HFFc6 (cell line): Measurements from ENCODE around the gene PROS1. TPM values are rescaled to one million over a fixed set of nuclear protein-coding genes. Genes with fewer than 3 reads are reported as not detected.

Experiments used
- DNase-seq: peaks from one replicate; pipeline ENCODE4 v3.0.0-alpha.2; 2018
- H3K27ac Mint-ChIP-seq: 2 replicates; pipeline ENCODE4 v1.8.0; 2020; ENCODE audit warnings: mild to moderate bottlenecking, mixed read lengths
- H3K27me3 Mint-ChIP-seq: 2 replicates; pipeline ENCODE4 v1.8.0; 2021; ENCODE audit warnings: mild to moderate bottlenecking, moderate library complexity, mixed read lengths; ENCODE audit not compliant: insufficient read depth
- H3K36me3 Mint-ChIP-seq: 2 replicates; pipeline ENCODE4 v1.8.0; 2021; ENCODE audit warnings: low read depth, mixed read lengths
- H3K4me1 Mint-ChIP-seq: 2 replicates; pipeline ENCODE4 v1.8.0; 2020; ENCODE audit warnings: low read depth, mixed read lengths
- H3K4me3 Mint-ChIP-seq: 2 replicates; pipeline ENCODE4 v1.8.0; 2020; ENCODE audit warnings: mild to moderate bottlenecking, moderate library complexity, mixed read lengths
- H3K9me3 Mint-ChIP-seq: 2 replicates; pipeline ENCODE4 v1.8.0; 2020; ENCODE audit warnings: mild to moderate bottlenecking, mixed read lengths
- total RNA-seq, 6 experiments: library from RNA; stranded (reverse); fragmentation: NEBNext Ultra II Directional; extraction: Animal tissue kit (Norgen Biotek cat#: 25700); gene quantifications; 2 replicates in 1 of 6; 3 replicates in 5 of 6; pipeline ENCODE4 v1.2.3, GENCODE V29; 2021
- TF ChIP-seq, protein P1 (sequence below): fragments of 200-600 bp; sonication (generic); IDR thresholded peaks from 2 replicates; pipeline ENCODE4 v1.5.0; 2021; ENCODE audit warnings: antibody characterized with exemption, mild to moderate bottlenecking

PROS1 gene
- total RNA-seq, 6 experiments from 2014 or later, result 1.1 to 2.0 (median 1.7) TPM

DNA sequence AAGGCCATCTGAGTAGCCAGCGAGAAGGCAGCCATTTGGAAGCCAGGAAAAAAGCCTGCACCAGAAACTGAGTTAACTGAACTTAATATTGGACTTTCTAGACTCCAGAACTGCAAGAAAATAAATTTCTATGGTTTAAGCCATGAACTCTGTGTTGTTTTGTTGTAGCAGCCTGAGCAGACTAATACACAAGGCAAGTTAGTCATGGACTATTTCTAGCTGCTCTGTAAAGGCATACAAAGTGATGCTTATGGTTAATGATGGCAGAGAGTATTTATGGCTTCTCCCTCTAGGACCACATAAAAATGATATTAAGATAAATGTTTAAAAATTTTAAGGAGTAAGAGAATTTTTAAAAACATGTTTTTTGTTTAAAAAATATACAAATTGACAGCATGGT, 37.1 kb downstream of the PROS1 start:
- H3K27me3 Mint-ChIP-seq, result no peaks in the 10 kb centered on the region; the same call in 1 of the 2 replicates

DNA sequence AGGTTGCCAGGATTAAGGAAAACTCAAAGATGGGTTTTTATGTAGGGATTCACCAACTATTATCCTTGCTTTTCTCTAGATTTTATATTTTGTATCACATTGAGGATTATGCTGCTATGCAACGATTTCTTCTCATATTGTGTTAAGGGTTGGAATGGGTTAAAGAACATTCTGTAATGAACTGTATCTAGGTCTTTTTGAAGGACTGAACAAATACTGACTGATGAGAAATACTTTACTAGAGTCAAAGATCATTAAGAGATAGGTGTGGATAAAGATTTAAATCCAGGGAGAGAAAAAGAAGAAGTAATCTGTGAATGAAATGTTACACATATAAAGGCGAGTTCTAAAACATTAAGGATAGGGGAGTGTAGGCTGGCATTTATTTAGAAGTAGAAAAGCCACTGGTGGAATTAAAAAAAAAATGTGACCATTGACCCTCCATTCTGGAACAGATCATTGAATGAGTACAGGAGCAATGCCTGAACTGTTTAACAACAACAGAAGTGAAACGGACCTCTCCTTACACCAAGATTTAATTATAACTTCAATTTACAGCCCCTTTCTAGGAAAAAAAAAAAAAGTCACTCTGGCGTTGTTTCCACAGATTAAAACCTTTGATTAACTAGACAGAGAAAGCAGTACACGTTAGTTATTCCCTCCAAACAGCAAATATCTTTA, 39.2 kb downstream of the PROS1 start:
- Mint-ChIP-seq H3K36me3 (no peaks in the 10 kb centered on the region), H3K4me3 (no peak overlapping the region), H3K4me1 (no peaks in the 10 kb centered on the region), H3K27ac (no peak overlapping the region), H3K9me3 (no peaks in the 10 kb centered on the region), H3K27me3 (no peaks in the 10 kb centered on the region; the same call in 1 of the 2 replicates)
- TF ChIP-seq, protein P1, sequence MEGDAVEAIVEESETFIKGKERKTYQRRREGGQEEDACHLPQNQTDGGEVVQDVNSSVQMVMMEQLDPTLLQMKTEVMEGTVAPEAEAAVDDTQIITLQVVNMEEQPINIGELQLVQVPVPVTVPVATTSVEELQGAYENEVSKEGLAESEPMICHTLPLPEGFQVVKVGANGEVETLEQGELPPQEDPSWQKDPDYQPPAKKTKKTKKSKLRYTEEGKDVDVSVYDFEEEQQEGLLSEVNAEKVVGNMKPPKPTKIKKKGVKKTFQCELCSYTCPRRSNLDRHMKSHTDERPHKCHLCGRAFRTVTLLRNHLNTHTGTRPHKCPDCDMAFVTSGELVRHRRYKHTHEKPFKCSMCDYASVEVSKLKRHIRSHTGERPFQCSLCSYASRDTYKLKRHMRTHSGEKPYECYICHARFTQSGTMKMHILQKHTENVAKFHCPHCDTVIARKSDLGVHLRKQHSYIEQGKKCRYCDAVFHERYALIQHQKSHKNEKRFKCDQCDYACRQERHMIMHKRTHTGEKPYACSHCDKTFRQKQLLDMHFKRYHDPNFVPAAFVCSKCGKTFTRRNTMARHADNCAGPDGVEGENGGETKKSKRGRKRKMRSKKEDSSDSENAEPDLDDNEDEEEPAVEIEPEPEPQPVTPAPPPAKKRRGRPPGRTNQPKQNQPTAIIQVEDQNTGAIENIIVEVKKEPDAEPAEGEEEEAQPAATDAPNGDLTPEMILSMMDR, result no peak
- no peak for DNase-seq

More for the DNA sequence above, 37.1 kb downstream of the PROS1 start:
- Mint-ChIP-seq H3K4me3 (no peak overlapping the region), H3K27ac (no peak overlapping the region), H3K4me1 (no peaks in the 10 kb centered on the region), H3K36me3 (no peaks in the 10 kb centered on the region), H3K9me3 (no peaks in the 10 kb centered on the region)
- TF ChIP-seq, protein P1, result no peak
- no peak for DNase-seq

DNA sequence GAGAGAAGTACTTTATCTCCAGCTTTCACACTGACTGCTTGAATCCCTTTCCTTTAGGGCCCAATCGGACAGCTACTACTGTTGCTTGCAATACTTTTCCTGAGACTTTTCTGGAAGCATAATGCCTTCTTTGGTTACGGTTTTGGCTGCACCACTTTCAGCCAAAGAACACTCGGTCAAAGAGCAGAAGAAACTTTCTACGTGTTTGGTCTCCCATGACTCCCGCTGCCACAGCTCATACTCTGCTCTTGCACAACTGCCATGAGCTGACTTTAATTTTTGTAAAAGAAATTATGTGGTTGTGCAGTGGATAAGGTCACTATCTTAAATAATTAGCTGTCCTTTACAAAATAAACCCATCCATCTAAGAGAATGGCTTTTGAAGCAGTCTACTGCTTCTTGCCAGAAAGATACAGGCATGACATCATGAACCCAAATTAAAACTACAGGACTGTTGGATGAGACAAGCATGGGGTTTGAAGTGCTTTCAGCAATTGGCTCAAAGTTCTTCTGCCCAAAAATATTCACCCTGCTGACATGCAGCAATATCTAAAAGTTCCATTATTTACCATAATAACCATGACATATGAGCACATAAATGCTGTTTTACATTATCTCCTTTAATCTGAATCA, 42.0 kb downstream of the PROS1 start:
- Mint-ChIP-seq H3K4me3 (no peak overlapping the region), H3K27me3 (no peaks in the 10 kb centered on the region; the same call in 1 of the 2 replicates), H3K27ac (no peak overlapping the region), H3K9me3 (no peaks in the 10 kb centered on the region), H3K36me3 (no peaks in the 10 kb centered on the region), H3K4me1 (no peaks in the 10 kb centered on the region)
- no peak for DNase-seq
- TF ChIP-seq, protein P1, result no peak

DNA sequence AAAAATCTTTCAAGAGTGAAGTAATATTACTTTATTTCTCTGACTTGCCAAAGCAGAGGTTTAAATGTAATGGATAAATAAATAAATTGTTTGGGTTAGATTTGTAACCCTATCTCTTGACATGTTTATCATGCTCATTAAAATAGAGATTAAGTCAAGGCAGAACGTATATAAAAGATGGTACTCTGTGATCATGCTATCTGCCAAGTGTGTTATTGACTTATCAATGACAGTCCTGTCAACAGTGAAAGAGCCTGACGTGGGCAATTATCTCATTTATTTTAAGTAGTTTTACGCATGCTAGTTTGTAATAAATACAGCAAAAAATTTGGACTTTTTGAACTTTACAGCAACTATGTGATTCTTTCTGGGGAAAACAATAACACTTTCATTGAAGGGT, 43.7 kb downstream of the PROS1 start:
- no peaks in the 10 kb centered on the region for H3K36me3 Mint-ChIP-seq
- DNase-seq, result no peak
- TF ChIP-seq, protein P1, result no peak
- H3K27ac Mint-ChIP-seq, result no peak overlapping the region
- no peaks in the 10 kb centered on the region; the same call in 1 of the 2 replicates for H3K27me3 Mint-ChIP-seq
- no peaks in the 10 kb centered on the region for H3K9me3 Mint-ChIP-seq
- no peak overlapping the region for H3K4me3 Mint-ChIP-seq
- H3K4me1 Mint-ChIP-seq, result no peaks in the 10 kb centered on the region

DNA sequence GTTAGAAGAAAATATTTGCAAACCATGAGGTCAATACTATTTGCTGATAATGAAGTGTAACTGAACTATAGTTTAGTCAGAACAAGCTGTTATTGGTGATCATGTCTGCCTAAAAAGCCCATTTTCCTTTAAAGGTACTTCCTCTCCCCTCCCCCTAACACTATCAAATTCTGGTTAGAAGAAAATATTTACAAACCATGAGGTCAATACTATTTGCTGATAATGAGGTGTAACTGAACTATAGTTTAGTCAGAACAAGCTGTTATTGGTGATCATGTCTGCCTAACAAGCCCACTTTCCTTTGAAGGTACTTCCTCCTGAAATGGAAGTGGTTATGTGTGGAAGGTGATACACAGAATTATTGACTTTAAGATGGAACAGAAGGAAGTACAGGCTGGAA, 46.9 kb downstream of the PROS1 start:
- H3K27ac Mint-ChIP-seq, result no peak overlapping the region
- no peak for DNase-seq
- no peaks in the 10 kb centered on the region for H3K36me3 Mint-ChIP-seq
- TF ChIP-seq, protein P1, result no peak
- no peaks in the 10 kb centered on the region for H3K9me3 Mint-ChIP-seq
- no peaks in the 10 kb centered on the region for H3K4me1 Mint-ChIP-seq
- no peak overlapping the region for H3K4me3 Mint-ChIP-seq
- peaks cover 4% of the 10 kb centered on the region; the same call in 1 of the 2 replicates for H3K27me3 Mint-ChIP-seq
